Lung (tissue), 12 donors: Measurements from ENCODE around the gene LRP1B. TPM values are rescaled to one million over a fixed set of nuclear protein-coding genes. Genes with fewer than 3 reads are reported as not detected.

Source experiments
- ATAC-seq: fragments of 200-7000 bp; cut with Tn5 transposase; one replicate; pipeline ENCODE4 v1.9.1; 2020; ENCODE audit warnings: moderate number of reproducible peaks; ENCODE audit not compliant: insufficient read depth, low FRiP score
- DNase-seq, 3 donors: peaks; one replicate each; pipeline ENCODE4 v3.0.0-alpha.2; 2013 to 2017
- H3K27ac ChIP-seq, 2 donors: one replicate each; pipeline ENCODE4 v1.5.1; 2013; ENCODE audit warnings: mild to moderate bottlenecking in 2 of 2, moderate library complexity in 2 of 2, control low read depth in 1 of 2, inconsistent platforms in 1 of 2, low read depth in 1 of 2, low read length in 1 of 2
- H3K27me3 ChIP-seq, 3 donors: one replicate each; pipeline ENCODE4 v1.5.1; 2013; ENCODE audit warnings: low read length in 2 of 3; ENCODE audit not compliant: control insufficient read depth in 3 of 3, insufficient read depth in 3 of 3
- H3K36me3 ChIP-seq, 4 donors: one replicate each; pipeline ENCODE4 v1.5.1; 2013; ENCODE audit warnings: low read length in 4 of 4, mild to moderate bottlenecking in 1 of 4, moderate library complexity in 1 of 4; ENCODE audit not compliant: control insufficient read depth in 4 of 4, insufficient read depth in 4 of 4
- H3K4me1 ChIP-seq, 5 donors: one replicate each; pipeline ENCODE4 v1.5.1; 2013; ENCODE audit warnings: low read length in 5 of 5, mild to moderate bottlenecking in 2 of 5, moderate library complexity in 1 of 5; ENCODE audit not compliant: control insufficient read depth in 5 of 5, insufficient read depth in 5 of 5
- H3K4me3 ChIP-seq: one replicate; pipeline ENCODE4 v1.5.1; 2013; ENCODE audit warnings: mild to moderate bottlenecking, control low read depth, moderate library complexity
- H3K9ac ChIP-seq, 2 donors: one replicate each; pipeline ENCODE4 v1.5.1; 2013; ENCODE audit warnings: low read length in 2 of 2, control low read depth in 1 of 2; ENCODE audit not compliant: insufficient read depth in 1 of 2
- H3K9me3 ChIP-seq, 4 donors: one replicate each; pipeline ENCODE4 v1.5.1; 2013; ENCODE audit warnings: low read length in 3 of 4, mild to moderate bottlenecking in 1 of 4, moderate library complexity in 1 of 4; ENCODE audit not compliant: control insufficient read depth in 4 of 4, insufficient read depth in 3 of 4
- WGBS, 2 donors: extraction: QIAGEN DNeasy Blood & Tissue Kit; methylation state at CpG; one replicate each; pipeline ENCODE4 v1.1.7; 2013; 5-methylcytosine and 5-hydroxymethylcytosine counted together
- polyA plus RNA-seq, 2 donors: library from polyadenylated mRNA; stranded (reverse); fragments of 200-250 nt; gene quantifications; one replicate each; pipeline ENCODE4 v1.2.1, GENCODE V29; 2013
- total RNA-seq, 2 donors: library from RNA; depleted of rRNA in 1 of 2; stranded (reverse); fragments of >200 nt in 1 of 2; gene quantifications; one replicate each; pipeline ENCODE4 v1.2.1, GENCODE V29; 2014 to 2021
- TF ChIP-seq, protein P1 (sequence below): IDR thresholded peaks from 2 replicates; pipeline ENCODE4 v1.5.1; 2012; ENCODE audit warnings: mild to moderate bottlenecking; ENCODE audit errors: control extremely low read depth, extremely low read depth
- donor health status: control.
- donor health status: control.
- donor health status: Bipolar disorder and iron deficiency.
- donor health status: healthy.
- donor health status: DM: yes; HTN: yes; CAD: no.

Gene LRP1B
- total and polyA plus RNA-seq, 4 donors: 0.01 to 6.5 (median 0.16) TPM

DNA sequence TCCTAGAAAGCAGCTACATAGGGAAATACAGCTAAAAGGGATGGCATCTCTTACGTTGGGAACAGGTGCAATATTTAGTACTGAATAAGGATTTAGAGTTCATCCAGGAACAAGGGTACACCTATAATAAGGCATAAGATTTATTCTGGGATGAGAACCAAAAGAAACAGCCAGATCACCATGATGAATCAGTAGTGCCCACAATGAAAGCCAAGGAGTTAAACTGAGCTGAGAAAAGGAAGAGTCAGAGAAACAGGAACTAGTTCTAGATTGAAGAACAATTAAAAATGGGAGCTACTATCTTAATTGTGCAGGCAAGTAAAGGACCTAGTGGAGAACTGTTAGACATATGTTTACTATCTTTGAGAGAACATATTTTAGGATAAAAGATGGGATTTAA lies 692.3 kb downstream of the LRP1B start:
- Histone ChIP-seq H3K4me3 (no peak overlapping the region), H3K9ac (no peak overlapping the region), H3K4me1 (no peaks in the 10 kb centered on the region), H3K9me3 (peaks cover 0 to 3% (median 0%) of the 10 kb centered on the region in 4 donors), H3K27me3 (no peaks in the 10 kb centered on the region), H3K27ac (no peak overlapping the region), H3K36me3 (no peaks in the 10 kb centered on the region)
- 90% methylated on average over 1 of the region's 1 CpG for WGBS, 2 donors
- ATAC-seq: no peak
- TF ChIP-seq, protein P1, sequence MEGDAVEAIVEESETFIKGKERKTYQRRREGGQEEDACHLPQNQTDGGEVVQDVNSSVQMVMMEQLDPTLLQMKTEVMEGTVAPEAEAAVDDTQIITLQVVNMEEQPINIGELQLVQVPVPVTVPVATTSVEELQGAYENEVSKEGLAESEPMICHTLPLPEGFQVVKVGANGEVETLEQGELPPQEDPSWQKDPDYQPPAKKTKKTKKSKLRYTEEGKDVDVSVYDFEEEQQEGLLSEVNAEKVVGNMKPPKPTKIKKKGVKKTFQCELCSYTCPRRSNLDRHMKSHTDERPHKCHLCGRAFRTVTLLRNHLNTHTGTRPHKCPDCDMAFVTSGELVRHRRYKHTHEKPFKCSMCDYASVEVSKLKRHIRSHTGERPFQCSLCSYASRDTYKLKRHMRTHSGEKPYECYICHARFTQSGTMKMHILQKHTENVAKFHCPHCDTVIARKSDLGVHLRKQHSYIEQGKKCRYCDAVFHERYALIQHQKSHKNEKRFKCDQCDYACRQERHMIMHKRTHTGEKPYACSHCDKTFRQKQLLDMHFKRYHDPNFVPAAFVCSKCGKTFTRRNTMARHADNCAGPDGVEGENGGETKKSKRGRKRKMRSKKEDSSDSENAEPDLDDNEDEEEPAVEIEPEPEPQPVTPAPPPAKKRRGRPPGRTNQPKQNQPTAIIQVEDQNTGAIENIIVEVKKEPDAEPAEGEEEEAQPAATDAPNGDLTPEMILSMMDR: no peak
- DNase-seq: no peak

DNA sequence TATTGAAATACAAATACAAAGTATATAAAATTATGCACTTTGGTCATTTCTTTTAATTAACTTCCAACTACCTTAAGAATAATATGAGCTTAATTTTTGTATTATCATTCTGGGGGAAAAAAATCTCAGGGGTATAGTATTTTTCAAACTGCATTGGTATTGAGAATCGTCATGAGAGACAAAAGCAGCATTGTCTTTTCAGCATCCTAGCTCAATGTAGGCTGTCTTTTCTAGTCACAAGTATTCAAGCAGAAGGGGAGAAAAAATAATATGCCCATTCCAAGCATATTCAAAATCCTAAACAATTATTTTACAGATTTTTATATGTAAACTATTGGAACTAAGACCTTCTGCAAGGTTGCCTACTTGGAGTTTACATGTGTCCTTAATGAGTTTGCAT lies 693.3 kb downstream of the LRP1B start:
- Histone ChIP-seq H3K36me3 (no peaks in the 10 kb centered on the region), H3K9ac (no peak overlapping the region), H3K27me3 (no peaks in the 10 kb centered on the region), H3K4me3 (no peak overlapping the region), H3K9me3 (peaks cover 0 to 3% (median 0%) of the 10 kb centered on the region in 4 donors), H3K27ac (no peak overlapping the region), H3K4me1 (no peaks in the 10 kb centered on the region)
- DNase-seq (no peak), ATAC-seq (no peak)
- 92 to 97% methylated on average over 1 of the region's 1 CpG for WGBS, 2 donors
- TF ChIP-seq, protein P1: no peak

DNA sequence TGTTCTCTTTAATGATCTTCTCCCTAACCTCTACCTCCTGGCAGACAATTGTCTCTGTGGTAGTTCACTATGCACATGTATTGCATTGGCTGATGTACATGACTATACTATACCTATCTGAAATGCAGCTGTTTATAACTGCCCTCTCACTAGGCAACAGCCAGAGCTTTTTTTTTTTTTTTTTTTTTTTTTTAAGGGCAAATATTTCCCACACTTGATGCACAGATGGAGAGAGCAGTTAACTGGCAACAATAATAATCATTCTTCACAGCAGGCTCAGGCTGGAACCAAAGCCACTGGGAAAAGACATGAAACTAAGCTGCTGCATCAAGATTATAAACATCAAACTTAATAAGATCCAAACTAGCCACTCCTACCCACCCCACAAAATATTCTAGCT lies 707.7 kb downstream of the LRP1B start:
- ATAC-seq (no peak), DNase-seq (no peak)
- H3K27ac ChIP-seq: no peak overlapping the region
- no peaks in the 10 kb centered on the region for H3K36me3 ChIP-seq
- H3K4me1 ChIP-seq: no peaks in the 10 kb centered on the region
- TF ChIP-seq, protein P1: no peak
- no peaks in the 10 kb centered on the region for H3K27me3 ChIP-seq
- H3K4me3 ChIP-seq: no peak overlapping the region
- no peak overlapping the region for H3K9ac ChIP-seq
- H3K9me3 ChIP-seq: peaks cover 0 to 5% (median 0%) of the 10 kb centered on the region in 4 donors

DNA sequence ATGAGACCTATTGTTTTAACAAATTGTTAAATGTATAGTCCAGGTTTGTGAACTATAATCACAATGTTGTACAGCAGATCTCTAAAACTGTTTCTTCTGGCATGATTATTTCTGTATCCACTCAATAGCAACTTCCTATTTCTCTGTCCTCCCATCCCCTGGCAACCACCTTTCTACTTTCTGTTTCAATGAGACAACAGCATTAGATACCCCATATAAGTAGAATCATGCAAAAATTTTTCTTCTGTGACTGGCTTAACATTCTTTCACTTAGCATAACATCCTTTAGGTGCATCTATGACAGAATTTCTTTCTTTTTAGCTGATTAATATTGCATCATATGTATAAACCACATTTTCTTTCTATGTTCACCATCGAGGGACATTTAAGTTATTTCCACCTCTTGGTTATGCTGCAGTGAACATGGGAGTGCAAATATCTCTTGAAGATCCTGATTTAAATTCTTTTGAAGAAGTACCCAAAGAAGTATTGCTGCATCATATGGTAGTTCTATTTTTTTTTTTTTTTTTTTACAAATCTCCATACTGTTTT lies 713.5 kb downstream of the LRP1B start:
- H3K9ac ChIP-seq: no peak overlapping the region
- no peaks in the 10 kb centered on the region for H3K4me1 ChIP-seq
- no peak for DNase-seq
- peaks cover 0 to 5% (median under 1%) of the 10 kb centered on the region in 4 donors for H3K9me3 ChIP-seq
- 53 to 75% methylated on average over 1 of the region's 1 CpG for WGBS, 2 donors
- H3K27ac ChIP-seq: no peak overlapping the region
- no peaks in the 10 kb centered on the region for H3K36me3 ChIP-seq
- TF ChIP-seq, protein P1: no peak
- no peaks in the 10 kb centered on the region for H3K27me3 ChIP-seq
- ATAC-seq: no peak
- no peak overlapping the region for H3K4me3 ChIP-seq
